Astrocyte of the spinal cord (primary cell): ENCODE measurements around the gene CAMTA1.

Experiments used
- DNase-seq: peaks from one replicate; pipeline ENCODE4 v3.0.0; 2011; ENCODE audit warnings: low read depth, low spot score
- H3K4me3 ChIP-seq: 2 replicates; pipeline ENCODE4 v1.5.1; 2011; ENCODE audit warnings: low read depth, mild to moderate bottlenecking, low read length, moderate library complexity
- CTCF ChIP-seq: IDR thresholded peaks from 2 replicates; pipeline ENCODE4 v1.5.1; 2012; ENCODE audit warnings: low read depth, mild to moderate bottlenecking, low read length, inconsistent platforms
- in situ Hi-C: cut with HindIII; loops from 2 replicates; pipeline ENCODE4 v1.10.0; 2017; ENCODE audit warnings: low sequenced_read_pairs

Gene CAMTA1

GRCh38 chr1:7610106-7610731 is 825.0 kb downstream of the CAMTA1 start:
- no peak overlapping the region for H3K4me3 ChIP-seq
- no peak for TF ChIP-seq CTCF
- in situ Hi-C loops: no loop called here
- DNase-seq: no peak

DNA sequence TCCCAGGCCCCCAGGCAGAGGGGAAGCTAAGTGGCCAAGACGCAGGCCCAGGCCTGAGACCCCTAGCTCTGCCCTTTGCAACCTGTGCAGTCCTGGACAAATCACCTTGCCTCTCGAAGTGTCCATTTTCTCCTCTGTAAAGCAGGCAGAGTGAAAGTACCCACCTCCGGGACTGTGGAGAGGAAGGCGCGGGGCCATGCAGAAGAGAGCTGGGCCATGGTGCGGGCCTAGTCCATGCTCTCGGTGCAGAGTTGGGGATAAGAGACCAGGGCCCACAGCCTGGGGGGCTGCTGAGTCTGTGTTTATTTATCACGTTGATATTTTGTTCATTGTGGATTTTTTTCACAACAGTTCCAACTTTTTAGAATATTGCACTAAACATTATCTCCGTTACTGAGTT is 825.7 kb downstream of the CAMTA1 start:
- H3K4me3 ChIP-seq: no peak overlapping the region
- in situ Hi-C loops: no loop called here
- no peak for TF ChIP-seq CTCF
- DNase-seq: no peak

- no peak for DNase-seq
- in situ Hi-C loops: no loop called here
- TF ChIP-seq CTCF: no peak
Observed at GRCh38 chr1:7611421-7612010, 826.3 kb downstream of the CAMTA1 start.

DNA sequence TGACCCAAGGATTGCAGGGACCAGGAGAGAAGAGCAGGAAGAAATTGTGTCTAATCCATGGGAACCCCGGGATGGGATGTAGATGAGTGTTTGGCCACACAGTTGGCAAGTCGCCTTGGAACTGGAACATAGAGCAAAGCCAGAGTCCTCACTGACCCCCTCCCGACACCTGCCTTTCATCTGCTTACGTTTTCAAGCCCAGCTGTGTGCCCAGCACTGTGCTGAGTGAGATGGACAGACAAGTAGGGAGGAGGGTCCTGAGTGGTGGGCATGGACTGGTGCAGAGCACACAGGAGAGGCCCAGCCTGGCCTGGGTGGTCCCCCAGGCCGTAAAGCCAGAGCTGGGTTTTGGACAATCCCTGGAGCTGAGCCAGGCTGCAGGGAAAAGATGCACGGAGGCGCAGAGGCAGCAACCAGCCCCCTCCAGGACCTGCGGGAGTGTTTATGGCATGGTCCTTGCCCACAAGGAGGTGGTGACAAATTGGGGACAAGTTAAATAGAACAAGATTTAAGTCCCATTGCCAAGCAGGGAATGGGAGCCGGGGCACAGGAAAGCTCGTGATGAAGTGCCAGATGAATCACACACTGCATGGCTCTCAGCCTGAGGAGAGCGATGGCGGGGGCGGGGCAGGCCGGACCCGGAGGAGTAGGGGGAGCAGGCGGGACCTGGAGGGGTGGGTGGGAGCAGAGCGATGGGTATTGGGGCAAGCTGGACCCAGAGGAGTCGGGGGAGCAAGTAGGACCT is 828.0 kb downstream of the CAMTA1 start:
- no peak overlapping the region for H3K4me3 ChIP-seq
- in situ Hi-C loops: no loop called here
- no peak for TF ChIP-seq CTCF
- no peak for DNase-seq

More at GRCh38 chr1:7611421-7612010, 826.3 kb downstream of the CAMTA1 start:
- H3K4me3 ChIP-seq: no peak overlapping the region

GRCh38 chr1:7613851-7614205 is 828.6 kb downstream of the CAMTA1 start:
- no peak overlapping the region for H3K4me3 ChIP-seq
- in situ Hi-C loops: no loop called here
- no peak for DNase-seq
- no peak for TF ChIP-seq CTCF

- no peak overlapping the region for H3K4me3 ChIP-seq
- DNase-seq: no peak
- in situ Hi-C loops: no loop called here
Observed at GRCh38 chr1:7614576-7615074, 829.4 kb downstream of the CAMTA1 start.

More at GRCh38 chr1:7614576-7615074, 829.4 kb downstream of the CAMTA1 start:
- TF ChIP-seq CTCF: no peak
